Measurements from ENCODE around the gene DOCK3. TPM values are rescaled to one million over a fixed set of nuclear protein-coding genes. Genes with fewer than 3 reads are reported as not detected.

The DOCK3 gene
- total RNA-seq, 3 donors from 2014 or later (not counting 1 experiment from before 2014, with no cell fraction given): 1.4 to 2.4 (median 1.7) TPM

GRCh38 chr3:50651920-50652529, 22.7 kb upstream of the DOCK3 start:
- Histone ChIP-seq H3K9me3 (ENCODE audit: control insufficient read depth, insufficient read depth, low read length) (no peaks in the 10 kb centered on the region), H3K27me3 (ENCODE audit: control insufficient read depth, insufficient read depth, low read length) (no peaks in the 10 kb centered on the region), H3K36me3 (ENCODE audit: control insufficient read depth, insufficient read depth, low read length) (peaks cover 22% of the 10 kb centered on the region), H3K4me1 (ENCODE audit: control insufficient read depth, insufficient read depth, low read length) (no peaks in the 10 kb centered on the region), H3K4me3 (ENCODE audit: low read length) (no peak overlapping the region), H3K27ac (ENCODE audit: low read length) (no peak overlapping the region)
- H3K36me3 Mint-ChIP-seq: no peaks in the 10 kb centered on the region
- intact Hi-C loops (cut with micrococcal nuclease): loop anchor here (1.0 to 10.0 kb wide), 2 partner anchors 36 to 77 kb away; no protein-coding TSS in a partner anchor
- H3K9me3 Mint-ChIP-seq: no peaks in the 10 kb centered on the region
- WGBS (ENCODE audit: insufficient coverage): 88% methylated on average over 7 of the region's 7 CpGs
- TF ChIP-seq CTCF (IDR thresholded peaks at IDR 0.05): no peak
- no peaks in the 10 kb centered on the region for H3K27me3 Mint-ChIP-seq (ENCODE audit: low read depth in 2 of 2)
- no peak overlapping the region for H3K27ac Mint-ChIP-seq
- peaks cover 4 to 8% of the 10 kb centered on the region in 2 donors for H3K4me1 Mint-ChIP-seq
- no peak for ATAC-seq
- H3K4me3 Mint-ChIP-seq: no peak overlapping the region
- DNase-seq: no peak

- Mint-ChIP-seq H3K9me3 (no peaks in the 10 kb centered on the region), H3K4me3 (no peak overlapping the region), H3K36me3 (no peaks in the 10 kb centered on the region), H3K27ac (no peak overlapping the region), H3K4me1 (peaks cover 4 to 8% of the 10 kb centered on the region in 2 donors), H3K27me3 (ENCODE audit: low read depth in 2 of 2) (no peaks in the 10 kb centered on the region)
- peak in 1 of 2 donors; percentile 70 for DNase-seq
- intact Hi-C loops (cut with micrococcal nuclease): loop anchor here (1.0 to 10.0 kb wide), 2 partner anchors 36 to 78 kb away; no protein-coding TSS in a partner anchor
- 88% methylated on average over 2 of the region's 2 CpGs for WGBS (ENCODE audit: insufficient coverage)
- Histone ChIP-seq H3K4me1 (ENCODE audit: control insufficient read depth, insufficient read depth, low read length) (no peaks in the 10 kb centered on the region), H3K27ac (ENCODE audit: low read length) (no peak overlapping the region), H3K4me3 (ENCODE audit: low read length) (no peak overlapping the region), H3K9me3 (ENCODE audit: control insufficient read depth, insufficient read depth, low read length) (no peaks in the 10 kb centered on the region), H3K27me3 (ENCODE audit: control insufficient read depth, insufficient read depth, low read length) (no peaks in the 10 kb centered on the region), H3K36me3 (ENCODE audit: control insufficient read depth, insufficient read depth, low read length) (peaks cover 15% of the 10 kb centered on the region)
- no peak for TF ChIP-seq CTCF (IDR thresholded peaks at IDR 0.05)
- peak in 2 of 3 donors; percentile 70 to 76 for ATAC-seq
Measured at GRCh38 chr3:50652709-50653108, 22.0 kb upstream of the DOCK3 start.

GRCh38 chr3:50653937-50654595, 20.7 kb upstream of the DOCK3 start:
- no peak for TF ChIP-seq CTCF (IDR thresholded peaks at IDR 0.05)
- H3K9me3 ChIP-seq (ENCODE audit: control insufficient read depth, insufficient read depth, low read length): no peaks in the 10 kb centered on the region
- Mint-ChIP-seq H3K36me3 (no peaks in the 10 kb centered on the region), H3K27ac (peak overlapping the region in 1 of 2 donors; percentile 19), H3K4me1 (peaks cover 4 to 8% of the 10 kb centered on the region in 2 donors), H3K4me3 (no peak overlapping the region), H3K9me3 (no peaks in the 10 kb centered on the region), H3K27me3 (ENCODE audit: low read depth in 2 of 2) (no peaks in the 10 kb centered on the region)
- H3K4me3 ChIP-seq (ENCODE audit: low read length): no peak overlapping the region
- no peak for ATAC-seq
- no peaks in the 10 kb centered on the region for H3K27me3 ChIP-seq (ENCODE audit: control insufficient read depth, insufficient read depth, low read length)
- no peak overlapping the region for H3K27ac ChIP-seq (ENCODE audit: low read length)
- intact Hi-C loops (cut with micrococcal nuclease): loop anchor here (10.0 kb wide), 1 partner anchor 79 kb away; no protein-coding TSS in a partner anchor
- DNase-seq: no peak
- 77% methylated on average over 3 of the region's 3 CpGs for WGBS (ENCODE audit: insufficient coverage)
- H3K4me1 ChIP-seq (ENCODE audit: control insufficient read depth, insufficient read depth, low read length): no peaks in the 10 kb centered on the region
- peaks cover 3% of the 10 kb centered on the region for H3K36me3 ChIP-seq (ENCODE audit: control insufficient read depth, insufficient read depth, low read length)
